C1 segment of cervical spinal cord (tissue), 14 donors: ENCODE results near the gene DOCK10.

Experiments
- DNase-seq, 14 donors: peaks; one replicate each; lab custom pipeline; 2025; lab: John Stamatoyannopoulos, UW

Gene DOCK10

GRCh38 chr2:224786848-224787247 is 255.4 kb downstream of the DOCK10 start:
- DNase-seq, result no peak

GRCh38 chr2:224781400-224781799 is 260.9 kb downstream of the DOCK10 start:
- DNase-seq, result no peak

- no peak for DNase-seq
These were observed 261.4 kb downstream of the DOCK10 start for GRCh38 chr2:224780823-224781222.

GRCh38 chr2:224780106-224780505 is 262.2 kb downstream of the DOCK10 start:
- DNase-seq, result no peak

- DNase-seq, result peak in 5 of 14 donors; percentile 0 to 42 (median 15)
These were observed 263.8 kb downstream of the DOCK10 start for GRCh38 chr2:224778474-224778877.

- DNase-seq, result no peak
These were observed 264.7 kb downstream of the DOCK10 start for GRCh38 chr2:224777559-224777930.

- DNase-seq, result no peak
These were observed 265.3 kb downstream of the DOCK10 start for GRCh38 chr2:224776795-224777558.

- no peak for DNase-seq
These were observed 266.6 kb downstream of the DOCK10 start for GRCh38 chr2:224775647-224776046.

GRCh38 chr2:224774735-224775134 is 267.5 kb downstream of the DOCK10 start:
- no peak for DNase-seq

- no peak for DNase-seq
These were observed 269.8 kb downstream of the DOCK10 start for GRCh38 chr2:224772494-224772893.

- no peak for DNase-seq
These were observed 272.8 kb downstream of the DOCK10 start for GRCh38 chr2:224769489-224769888.

GRCh38 chr2:224764565-224765236 is 277.6 kb downstream of the DOCK10 start:
- no peak for DNase-seq

- DNase-seq, result no peak
These were observed 284.2 kb downstream of the DOCK10 start for GRCh38 chr2:224757934-224758548.

GRCh38 chr2:224753743-224754540 is 288.3 kb downstream of the DOCK10 start:
- no peak for DNase-seq

GRCh38 chr2:224751996-224752698 is 290.1 kb downstream of the DOCK10 start:
- DNase-seq, result no peak

- no peak for DNase-seq
These were observed 293.1 kb downstream of the DOCK10 start for GRCh38 chr2:224749136-224749535.

- DNase-seq, result no peak
These were observed 294.5 kb downstream of the DOCK10 start for GRCh38 chr2:224747765-224748164.

GRCh38 chr2:224736227-224736626 is 306.0 kb downstream of the DOCK10 start:
- DNase-seq, result no peak

- no peak for DNase-seq
These were observed 307.3 kb downstream of the DOCK10 start for GRCh38 chr2:224734949-224735348.

GRCh38 chr2:224731665-224732064 is 310.6 kb downstream of the DOCK10 start:
- no peak for DNase-seq

- no peak for DNase-seq
These were observed 312.8 kb downstream of the DOCK10 start for GRCh38 chr2:224729435-224729834.
